GM12872 (cell line): ENCODE data around the gene GARIN3.

ENCODE experiments used
- CTCF ChIP-seq: IDR thresholded peaks from 3 replicates; pipeline ENCODE4 v1.5.1; 2011; ENCODE audit warnings: low read depth, mild to moderate bottlenecking, low read length, moderate library complexity; ENCODE audit not compliant: insufficient read depth

GARIN3 gene

GRCh38 chr5:157182143-157182757 is 16.2 kb upstream of the GARIN3 start:
- TF ChIP-seq CTCF = no peak

GRCh38 chr5:157180374-157181264 is 14.6 kb upstream of the GARIN3 start, which contains the start of gene ITK:
ITK (plus strand) TSS chr5:157180840; CDS start chr5:157180978, 138 bp downstream.
- TF ChIP-seq CTCF = no peak

GRCh38 chr5:157178966-157179365 is 12.9 kb upstream of the GARIN3 start:
- no peak for TF ChIP-seq CTCF

- no peak for TF ChIP-seq CTCF
These were observed 11.9 kb upstream of the GARIN3 start for GRCh38 chr5:157177953-157178352.

- TF ChIP-seq CTCF = no peak
These were observed 9.1 kb upstream of the GARIN3 start for GRCh38 chr5:157175071-157175612.

GRCh38 chr5:157172403-157172802 is 6.3 kb upstream of the GARIN3 start:
- no peak for TF ChIP-seq CTCF

- no peak for TF ChIP-seq CTCF
These were observed 2.2 kb upstream of the GARIN3 start for GRCh38 chr5:157168286-157168685.
